ENCODE data around the gene OSBPL8. TPM values are rescaled to one million over a fixed set of nuclear protein-coding genes. Genes with fewer than 3 reads are reported as not detected.

OSBPL8 gene
- total RNA-seq, 1 experiment from 2014 or later = 81.7 TPM

- Mint-ChIP-seq H3K27me3 (ENCODE audit: low read depth) (no peaks in the 10 kb centered on the region), H3K4me1 (peaks cover 14% of the 10 kb centered on the region), H3K4me3 (no peak overlapping the region), H3K9me3 (peaks cover 12% of the 10 kb centered on the region), H3K27ac (no peak overlapping the region), H3K36me3 (peaks cover 19% of the 10 kb centered on the region)
- DNase-seq (ENCODE audit: low spot score) = no peak
- TF ChIP-seq TEAD4 (CRISPR knock-in tag; IDR thresholded peaks at IDR 0.05) (no peak), ZNF671 (CRISPR knock-in tag; IDR thresholded peaks at IDR 0.05) (no peak), ZNF232 (CRISPR knock-in tag; IDR thresholded peaks at IDR 0.05) (no peak), ZNF416 (CRISPR knock-in tag; IDR thresholded peaks at IDR 0.05) (no peak), FOXJ3 (CRISPR knock-in tag; IDR thresholded peaks at IDR 0.05; ENCODE audit: borderline replicate concordance) (no peak), GTF2I (CRISPR knock-in tag; conservative IDR thresholded peaks at IDR 0.05) (no peak), MLX (CRISPR knock-in tag; IDR thresholded peaks at IDR 0.05) (no peak), IRF2 (CRISPR knock-in tag; IDR thresholded peaks at IDR 0.05; ENCODE audit: borderline replicate concordance, low read depth) (no peak), NR1H2 (CRISPR knock-in tag; IDR thresholded peaks at IDR 0.05) (no peak), GABPB1 (CRISPR knock-in tag; IDR thresholded peaks at IDR 0.05) (no peak), OVOL2 (CRISPR knock-in tag; IDR thresholded peaks at IDR 0.05; ENCODE audit: borderline replicate concordance) (no peak), KAT7 (CRISPR knock-in tag; IDR thresholded peaks at IDR 0.05; ENCODE audit: borderline replicate concordance) (no peak), CREB1 (CRISPR knock-in tag; IDR thresholded peaks at IDR 0.05) (no peak), STAT6 (CRISPR knock-in tag; conservative IDR thresholded peaks at IDR 0.05; ENCODE audit: low read depth) (no peak), JUN (CRISPR knock-in tag; IDR thresholded peaks at IDR 0.05) (no peak), ZNF396 (CRISPR knock-in tag; IDR thresholded peaks at IDR 0.05; ENCODE audit: borderline replicate concordance) (no peak), NFATC4 (CRISPR knock-in tag; IDR thresholded peaks at IDR 0.05) (no peak), MXD4 (CRISPR knock-in tag; IDR thresholded peaks at IDR 0.05; ENCODE audit: borderline replicate concordance) (no peak)
- TF ChIP-seq, protein P1, sequence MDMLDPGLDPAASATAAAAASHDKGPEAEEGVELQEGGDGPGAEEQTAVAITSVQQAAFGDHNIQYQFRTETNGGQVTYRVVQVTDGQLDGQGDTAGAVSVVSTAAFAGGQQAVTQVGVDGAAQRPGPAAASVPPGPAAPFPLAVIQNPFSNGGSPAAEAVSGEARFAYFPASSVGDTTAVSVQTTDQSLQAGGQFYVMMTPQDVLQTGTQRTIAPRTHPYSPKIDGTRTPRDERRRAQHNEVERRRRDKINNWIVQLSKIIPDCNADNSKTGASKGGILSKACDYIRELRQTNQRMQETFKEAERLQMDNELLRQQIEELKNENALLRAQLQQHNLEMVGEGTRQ (CRISPR knock-in tag; IDR thresholded peaks at IDR 0.05) = no peak
- TF ChIP-seq, protein P2, sequence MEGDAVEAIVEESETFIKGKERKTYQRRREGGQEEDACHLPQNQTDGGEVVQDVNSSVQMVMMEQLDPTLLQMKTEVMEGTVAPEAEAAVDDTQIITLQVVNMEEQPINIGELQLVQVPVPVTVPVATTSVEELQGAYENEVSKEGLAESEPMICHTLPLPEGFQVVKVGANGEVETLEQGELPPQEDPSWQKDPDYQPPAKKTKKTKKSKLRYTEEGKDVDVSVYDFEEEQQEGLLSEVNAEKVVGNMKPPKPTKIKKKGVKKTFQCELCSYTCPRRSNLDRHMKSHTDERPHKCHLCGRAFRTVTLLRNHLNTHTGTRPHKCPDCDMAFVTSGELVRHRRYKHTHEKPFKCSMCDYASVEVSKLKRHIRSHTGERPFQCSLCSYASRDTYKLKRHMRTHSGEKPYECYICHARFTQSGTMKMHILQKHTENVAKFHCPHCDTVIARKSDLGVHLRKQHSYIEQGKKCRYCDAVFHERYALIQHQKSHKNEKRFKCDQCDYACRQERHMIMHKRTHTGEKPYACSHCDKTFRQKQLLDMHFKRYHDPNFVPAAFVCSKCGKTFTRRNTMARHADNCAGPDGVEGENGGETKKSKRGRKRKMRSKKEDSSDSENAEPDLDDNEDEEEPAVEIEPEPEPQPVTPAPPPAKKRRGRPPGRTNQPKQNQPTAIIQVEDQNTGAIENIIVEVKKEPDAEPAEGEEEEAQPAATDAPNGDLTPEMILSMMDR (IDR thresholded peaks at IDR 0.05) = no peak
- ChIA-PET CTCF (no interaction called here), POLR2A (no interaction called here)
- no peak for ATAC-seq
Observed at GRCh38 chr12:76504606-76505005, 55.0 kb downstream of the OSBPL8 start.

- peaks cover 14% of the 10 kb centered on the region for H3K4me1 Mint-ChIP-seq
- ATAC-seq (no peak), DNase-seq (ENCODE audit: low spot score) (no peak)
- H3K9me3 Mint-ChIP-seq = peaks cover 12% of the 10 kb centered on the region
- POLR2A ChIA-PET = interaction anchor here (0.6 kb wide), 1 partner anchor 28 kb away, joined by 7 read pairs; no protein-coding TSS in a partner anchor
- H3K27ac Mint-ChIP-seq = no peak overlapping the region
- H3K27me3 Mint-ChIP-seq (ENCODE audit: low read depth) = no peaks in the 10 kb centered on the region
- H3K36me3 Mint-ChIP-seq = peaks cover 19% of the 10 kb centered on the region
- H3K4me3 Mint-ChIP-seq = no peak overlapping the region
- CTCF ChIA-PET = no interaction called here
- TF ChIP-seq, protein P3, sequence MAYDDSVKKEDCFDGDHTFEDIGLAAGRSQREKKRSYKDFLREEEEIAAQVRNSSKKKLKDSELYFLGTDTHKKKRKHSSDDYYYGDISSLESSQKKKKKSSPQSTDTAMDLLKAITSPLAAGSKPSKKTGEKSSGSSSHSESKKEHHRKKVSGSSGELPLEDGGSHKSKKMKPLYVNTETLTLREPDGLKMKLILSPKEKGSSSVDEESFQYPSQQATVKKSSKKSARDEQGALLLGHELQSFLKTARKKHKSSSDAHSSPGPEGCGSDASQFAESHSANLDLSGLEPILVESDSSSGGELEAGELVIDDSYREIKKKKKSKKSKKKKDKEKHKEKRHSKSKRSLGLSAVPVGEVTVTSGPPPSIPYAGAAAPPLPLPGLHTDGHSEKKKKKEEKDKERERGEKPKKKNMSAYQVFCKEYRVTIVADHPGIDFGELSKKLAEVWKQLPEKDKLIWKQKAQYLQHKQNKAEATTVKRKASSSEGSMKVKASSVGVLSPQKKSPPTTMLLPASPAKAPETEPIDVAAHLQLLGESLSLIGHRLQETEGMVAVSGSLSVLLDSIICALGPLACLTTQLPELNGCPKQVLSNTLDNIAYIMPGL (CRISPR knock-in tag; IDR thresholded peaks at IDR 0.05) = no peak
- TF ChIP-seq E2F1 (CRISPR knock-in tag; IDR thresholded peaks at IDR 0.05) (no peak), PRDM15 (CRISPR knock-in tag; IDR thresholded peaks at IDR 0.05) (no peak)
Observed at GRCh38 chr12:76503957-76504356, 55.6 kb downstream of the OSBPL8 start.

Measured in WTC11 (cell line).